Measurements from ENCODE around the gene COMMD9.

COMMD9 gene

GRCh38 chr11:36237391-36237790 is 51.8 kb downstream of the COMMD9 start:
- Histone ChIP-seq H3K4me3 (no peak overlapping the region), H3K27ac (no peak overlapping the region)
- TF ChIP-seq CTCF (IDR thresholded peaks at IDR 0.05) = no peak
- DNase-seq (ENCODE audit: low spot score) = no peak

GRCh38 chr11:36235750-36236149 is 53.5 kb downstream of the COMMD9 start:
- Histone ChIP-seq H3K27ac (no peak overlapping the region), H3K4me3 (no peak overlapping the region)
- no peak for DNase-seq (ENCODE audit: low spot score)
- TF ChIP-seq CTCF (IDR thresholded peaks at IDR 0.05) = no peak

- TF ChIP-seq CTCF (IDR thresholded peaks at IDR 0.05) = no peak
- Histone ChIP-seq H3K27ac (no peak overlapping the region), H3K4me3 (no peak overlapping the region)
- DNase-seq (ENCODE audit: low spot score) = no peak
Observed at GRCh38 chr11:36234825-36235224, 54.4 kb downstream of the COMMD9 start.

GRCh38 chr11:36233204-36233603 is 56.0 kb downstream of the COMMD9 start:
- Histone ChIP-seq H3K4me3 (no peak overlapping the region), H3K27ac (no peak overlapping the region)
- TF ChIP-seq CTCF (IDR thresholded peaks at IDR 0.05) = no peak
- DNase-seq (ENCODE audit: low spot score) = no peak

- no peak for DNase-seq (ENCODE audit: low spot score)
- TF ChIP-seq CTCF (IDR thresholded peaks at IDR 0.05) = no peak
- H3K4me3 ChIP-seq = no peak overlapping the region
- H3K27ac ChIP-seq = peak overlapping the region in 1 of 2 donors; percentile 12
Observed at GRCh38 chr11:36230779-36231699, 58.2 kb downstream of the COMMD9 start.

GRCh38 chr11:36229091-36229705 is 60.0 kb downstream of the COMMD9 start:
- no peak for DNase-seq (ENCODE audit: low spot score)
- TF ChIP-seq CTCF (IDR thresholded peaks at IDR 0.05) = no peak
- Histone ChIP-seq H3K27ac (peak overlapping the region in 1 of 2 donors; percentile 71), H3K4me3 (no peak overlapping the region)
